ENCODE results near the gene EGLN1.

DNA sequence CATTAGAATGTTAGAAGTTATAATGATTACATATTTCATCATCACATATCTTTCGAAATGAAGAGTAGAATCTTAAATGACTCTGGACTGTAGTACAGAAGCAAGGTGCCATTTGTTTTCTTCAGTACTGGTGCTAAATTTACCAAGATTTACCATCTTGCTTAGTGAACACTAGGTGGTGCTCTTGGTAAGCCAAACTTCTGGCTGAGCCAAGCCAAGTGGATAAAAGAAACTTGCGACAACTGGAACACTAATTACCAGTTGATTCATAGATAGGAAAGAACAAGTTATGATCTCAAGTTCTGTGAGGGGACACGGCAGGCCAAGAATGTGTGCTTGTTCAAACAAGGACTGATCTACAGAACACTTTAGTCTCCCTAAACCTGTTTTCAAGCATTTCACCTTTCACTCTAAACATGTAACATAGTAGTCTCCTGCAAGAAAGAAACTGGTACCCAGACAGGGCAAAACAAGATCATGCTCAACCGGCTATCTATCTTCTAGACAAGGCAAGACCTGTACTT lies 64.2 kb downstream of the EGLN1 start:
- TF ChIP-seq ZFX (IDR thresholded peaks at IDR 0.05; ENCODE audit: borderline replicate concordance) = no peak
- TF ChIP-seq, protein P1, sequence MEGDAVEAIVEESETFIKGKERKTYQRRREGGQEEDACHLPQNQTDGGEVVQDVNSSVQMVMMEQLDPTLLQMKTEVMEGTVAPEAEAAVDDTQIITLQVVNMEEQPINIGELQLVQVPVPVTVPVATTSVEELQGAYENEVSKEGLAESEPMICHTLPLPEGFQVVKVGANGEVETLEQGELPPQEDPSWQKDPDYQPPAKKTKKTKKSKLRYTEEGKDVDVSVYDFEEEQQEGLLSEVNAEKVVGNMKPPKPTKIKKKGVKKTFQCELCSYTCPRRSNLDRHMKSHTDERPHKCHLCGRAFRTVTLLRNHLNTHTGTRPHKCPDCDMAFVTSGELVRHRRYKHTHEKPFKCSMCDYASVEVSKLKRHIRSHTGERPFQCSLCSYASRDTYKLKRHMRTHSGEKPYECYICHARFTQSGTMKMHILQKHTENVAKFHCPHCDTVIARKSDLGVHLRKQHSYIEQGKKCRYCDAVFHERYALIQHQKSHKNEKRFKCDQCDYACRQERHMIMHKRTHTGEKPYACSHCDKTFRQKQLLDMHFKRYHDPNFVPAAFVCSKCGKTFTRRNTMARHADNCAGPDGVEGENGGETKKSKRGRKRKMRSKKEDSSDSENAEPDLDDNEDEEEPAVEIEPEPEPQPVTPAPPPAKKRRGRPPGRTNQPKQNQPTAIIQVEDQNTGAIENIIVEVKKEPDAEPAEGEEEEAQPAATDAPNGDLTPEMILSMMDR (IDR thresholded peaks at IDR 0.05) = peak; percentile 93

Measured in 22Rv1 (cell line).